ENCODE data around the gene MACROD2. TPM values are rescaled to one million over a fixed set of nuclear protein-coding genes. Genes with fewer than 3 reads are reported as not detected.

MACROD2 gene
- total RNA-seq, 4 donors from 2014 or later: 4.0 to 14.1 (median 10.4) TPM

DNA sequence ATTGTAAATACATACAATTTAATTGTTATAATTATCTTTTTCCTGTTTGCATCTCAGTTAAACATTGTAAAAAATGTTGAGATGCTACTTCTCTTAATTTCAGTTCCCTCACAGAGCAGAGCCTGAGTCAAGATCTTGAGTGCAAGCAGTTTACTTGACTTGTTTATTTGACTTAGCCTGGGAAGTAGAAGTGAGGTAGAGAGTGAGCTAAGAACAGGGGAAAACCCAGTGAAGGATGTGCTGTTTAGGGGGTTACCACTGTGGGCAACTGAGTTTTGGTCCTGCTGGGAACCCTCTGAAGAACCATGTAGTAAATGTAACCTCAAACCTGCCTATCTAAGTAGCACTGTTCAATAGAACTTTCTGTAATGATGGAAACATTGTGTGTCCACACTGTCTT lies 837.3 kb downstream of the MACROD2 start:
- no peaks in the 10 kb centered on the region for H3K27me3 ChIP-seq
- H3K9me3 ChIP-seq: no peaks in the 10 kb centered on the region
- DNase-seq (ENCODE audit: low spot score in 2 of 2): no peak
- no peaks in the 10 kb centered on the region for H3K36me3 ChIP-seq
- no peak for TF ChIP-seq EP300 (IDR thresholded peaks at IDR 0.05)
- no peak for TF ChIP-seq POLR2A (IDR thresholded peaks at IDR 0.05)
- TF ChIP-seq, protein P1, sequence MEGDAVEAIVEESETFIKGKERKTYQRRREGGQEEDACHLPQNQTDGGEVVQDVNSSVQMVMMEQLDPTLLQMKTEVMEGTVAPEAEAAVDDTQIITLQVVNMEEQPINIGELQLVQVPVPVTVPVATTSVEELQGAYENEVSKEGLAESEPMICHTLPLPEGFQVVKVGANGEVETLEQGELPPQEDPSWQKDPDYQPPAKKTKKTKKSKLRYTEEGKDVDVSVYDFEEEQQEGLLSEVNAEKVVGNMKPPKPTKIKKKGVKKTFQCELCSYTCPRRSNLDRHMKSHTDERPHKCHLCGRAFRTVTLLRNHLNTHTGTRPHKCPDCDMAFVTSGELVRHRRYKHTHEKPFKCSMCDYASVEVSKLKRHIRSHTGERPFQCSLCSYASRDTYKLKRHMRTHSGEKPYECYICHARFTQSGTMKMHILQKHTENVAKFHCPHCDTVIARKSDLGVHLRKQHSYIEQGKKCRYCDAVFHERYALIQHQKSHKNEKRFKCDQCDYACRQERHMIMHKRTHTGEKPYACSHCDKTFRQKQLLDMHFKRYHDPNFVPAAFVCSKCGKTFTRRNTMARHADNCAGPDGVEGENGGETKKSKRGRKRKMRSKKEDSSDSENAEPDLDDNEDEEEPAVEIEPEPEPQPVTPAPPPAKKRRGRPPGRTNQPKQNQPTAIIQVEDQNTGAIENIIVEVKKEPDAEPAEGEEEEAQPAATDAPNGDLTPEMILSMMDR (IDR thresholded peaks at IDR 0.05): no peak
- H3K4me3 ChIP-seq: no peak overlapping the region
- no peak overlapping the region for H3K27ac ChIP-seq
- no peaks in the 10 kb centered on the region for H3K4me1 ChIP-seq

DNA sequence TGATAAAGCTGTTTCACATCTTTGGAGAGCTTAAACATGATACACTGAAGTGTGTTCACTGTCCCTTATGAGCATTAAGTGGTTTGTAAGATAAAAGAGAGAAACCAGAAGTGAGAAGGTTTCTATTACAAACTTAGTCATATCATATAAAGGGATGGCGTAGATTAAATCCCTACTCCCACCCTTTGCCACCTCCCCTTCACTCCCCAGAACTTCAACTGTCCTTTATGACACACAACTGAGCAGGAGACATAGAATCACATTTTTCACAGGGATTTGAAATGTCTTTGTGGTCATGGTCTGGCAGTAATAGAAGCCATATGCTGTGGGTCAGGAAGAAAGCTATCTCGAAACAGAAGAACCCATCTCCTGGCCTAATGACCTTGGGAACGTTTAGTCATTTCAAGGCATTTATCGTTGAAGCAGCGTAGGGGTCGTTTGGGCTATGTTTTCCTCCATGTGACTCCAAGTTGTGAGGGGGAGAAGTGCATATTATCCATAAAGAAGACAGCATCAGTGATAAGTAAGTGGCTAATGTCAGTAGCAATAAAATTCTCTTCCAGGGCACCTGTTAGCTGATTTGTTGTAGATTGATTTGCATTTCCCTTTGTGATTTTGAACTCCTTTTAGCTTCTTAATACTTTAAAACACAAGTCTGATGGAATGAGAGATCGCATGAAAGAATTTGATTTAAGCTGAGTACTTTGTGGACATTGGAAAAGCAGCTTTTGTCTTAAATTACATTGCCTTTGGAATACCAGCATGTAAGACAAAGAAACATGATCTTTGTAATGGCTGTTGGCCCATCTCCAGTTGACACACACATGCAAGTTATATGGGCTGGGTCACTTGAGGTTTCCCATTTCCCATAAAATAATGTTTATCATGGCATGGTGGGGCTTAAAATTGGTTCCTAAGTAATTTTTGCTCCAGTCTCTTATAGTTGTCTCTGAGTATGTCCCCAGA lies 843.6 kb downstream of the MACROD2 start:
- 63 to 70% methylated on average over 7 of the region's 7 CpGs for WGBS, 2 donors
- no peaks in the 10 kb centered on the region for H3K27me3 ChIP-seq
- H3K36me3 ChIP-seq: no peaks in the 10 kb centered on the region
- no peaks in the 10 kb centered on the region for H3K4me1 ChIP-seq
- H3K4me3 ChIP-seq: no peak overlapping the region
- DNase-seq (ENCODE audit: low spot score in 2 of 2): no peak
- TF ChIP-seq, protein P1 (IDR thresholded peaks at IDR 0.05): no peak
- TF ChIP-seq POLR2A (IDR thresholded peaks at IDR 0.05) (no peak), EP300 (IDR thresholded peaks at IDR 0.05) (no peak)
- no peaks in the 10 kb centered on the region for H3K9me3 ChIP-seq
- no peak overlapping the region for H3K27ac ChIP-seq

DNA sequence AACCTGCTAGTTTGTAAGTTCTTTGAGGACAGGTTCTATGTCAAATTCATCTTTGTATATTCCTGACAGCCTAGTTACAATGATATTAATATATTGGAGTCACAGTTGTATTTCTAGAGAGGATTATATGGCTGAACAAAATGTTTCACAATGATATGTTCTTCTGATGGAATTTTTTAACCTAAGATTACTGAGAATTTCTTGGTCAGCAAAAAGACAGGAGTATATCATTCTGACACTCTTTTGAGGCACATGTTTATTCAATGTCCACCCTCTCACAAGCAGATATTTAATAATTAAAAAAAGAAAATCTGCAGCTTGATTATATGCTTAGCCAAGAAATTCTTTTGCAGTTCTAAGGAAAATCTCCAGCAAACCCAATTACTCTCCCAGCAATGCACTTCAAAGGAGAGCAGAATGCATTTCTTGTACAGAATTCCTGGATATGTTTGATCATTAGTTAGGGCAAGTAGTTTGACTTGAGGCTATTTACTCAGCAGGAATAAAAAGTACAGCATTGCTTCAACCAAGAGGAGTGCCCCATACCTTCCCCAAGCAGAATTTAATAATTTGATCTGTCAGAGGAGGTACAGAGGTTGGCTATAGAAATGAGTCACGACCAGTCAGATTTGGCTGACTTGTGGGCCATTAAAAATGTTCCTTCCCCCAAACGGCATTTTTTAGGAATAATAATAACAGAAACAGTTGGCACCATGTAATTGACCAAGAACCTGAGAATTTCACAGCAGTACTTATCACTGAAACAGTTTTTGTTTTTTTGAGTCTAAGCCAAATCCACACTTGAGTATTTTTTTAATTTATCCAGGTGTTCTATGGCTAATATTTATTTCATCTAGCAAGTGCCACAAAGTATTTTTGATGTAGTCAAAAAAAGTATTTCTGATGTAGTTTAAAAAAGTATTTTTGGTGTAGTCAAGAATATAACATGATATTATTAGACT lies 850.2 kb downstream of the MACROD2 start:
- 64 to 68% methylated on average over 2 of the region's 2 CpGs for WGBS, 2 donors
- Histone ChIP-seq H3K9me3 (no peaks in the 10 kb centered on the region), H3K27me3 (no peaks in the 10 kb centered on the region), H3K4me1 (no peaks in the 10 kb centered on the region), H3K4me3 (no peak overlapping the region), H3K27ac (no peak overlapping the region), H3K36me3 (no peaks in the 10 kb centered on the region)
- TF ChIP-seq, protein P1 (IDR thresholded peaks at IDR 0.05): no peak
- TF ChIP-seq EP300 (IDR thresholded peaks at IDR 0.05): no peak
- TF ChIP-seq POLR2A (IDR thresholded peaks at IDR 0.05): no peak
- DNase-seq (ENCODE audit: low spot score in 2 of 2): no peak

DNA sequence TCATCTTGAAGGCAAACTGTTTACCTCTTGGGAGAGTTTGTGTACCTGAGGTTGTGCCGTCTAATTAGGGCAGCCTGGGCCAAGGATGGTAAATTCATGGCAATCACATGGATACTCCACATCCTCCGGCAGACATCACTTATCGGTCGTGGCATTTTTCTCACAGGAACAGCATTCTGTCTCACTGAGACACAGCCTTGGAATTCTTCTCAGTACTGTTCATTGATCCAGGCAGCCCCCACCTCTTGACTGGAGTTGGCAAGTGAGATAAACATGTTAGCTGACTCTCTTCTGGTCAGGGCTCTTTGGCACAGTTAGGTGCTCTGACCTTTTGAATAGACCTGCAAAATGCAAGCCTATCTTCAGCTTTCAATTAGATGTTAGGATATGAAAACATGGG lies 853.5 kb downstream of the MACROD2 start:
- Histone ChIP-seq H3K27me3 (no peaks in the 10 kb centered on the region), H3K27ac (no peak overlapping the region), H3K4me1 (no peaks in the 10 kb centered on the region), H3K9me3 (no peaks in the 10 kb centered on the region), H3K4me3 (no peak overlapping the region), H3K36me3 (no peaks in the 10 kb centered on the region)
- no peak for DNase-seq (ENCODE audit: low spot score in 2 of 2)
- TF ChIP-seq EP300 (IDR thresholded peaks at IDR 0.05) (no peak), POLR2A (IDR thresholded peaks at IDR 0.05) (no peak)
- TF ChIP-seq, protein P1 (IDR thresholded peaks at IDR 0.05): no peak
- WGBS, 2 donors: 41 to 52% methylated on average over 4 of the region's 4 CpGs

Data from tibial nerve (tissue), 4 donors.